ENCODE measurements around the gene OR1G1.
"Not testable (repeated sequence)": the region's sequence is repeated elsewhere in the genome, so short reads cannot be mapped to it uniquely, and the experiment has no call there.

The OR1G1 gene

GRCh38 chr17:3127451-3127850 lies at the start of gene OR1G1:
Gene OR1G1, minus strand, starts transcription at chr17:3127551. Its CDS starts 0 bp downstream, at chr17:3127551.
- DNase-seq (ENCODE audit: low read depth in 2 of 2), result no peak

- no peak for DNase-seq (ENCODE audit: low read depth in 2 of 2)
Observed at GRCh38 chr17:3167574-3167973, 40.2 kb upstream of the OR1G1 start.

- no peak for DNase-seq (ENCODE audit: low read depth in 2 of 2)
Observed at GRCh38 chr17:3157218-3157617, 29.9 kb upstream of the OR1G1 start.

GRCh38 chr17:3137494-3137893 lies 10.1 kb upstream of the OR1G1 start:
- not testable (repeated sequence) for DNase-seq (ENCODE audit: low read depth in 2 of 2)

GRCh38 chr17:3104322-3104721 lies 23.0 kb downstream of the OR1G1 start, which contains the start of gene OR1D2:
Gene OR1D2, minus strand, starts transcription at chr17:3104422. Its CDS starts 11,426 bp downstream, at chr17:3092996.
- DNase-seq (ENCODE audit: low read depth in 2 of 2), result no peak

Data from stimulated activated CD4-positive, alpha-beta T cell treated with anti-CD3 and anti-CD28 coated beads, Interleukin-4, amount 100 ng/mL, for 48 hours (primary cell).